OCI-LY7 (cell line): Measurements from ENCODE around the gene PSMD2. TPM values are rescaled to one million over a fixed set of nuclear protein-coding genes. Genes with fewer than 3 reads are reported as not detected.

Experiments
- BruUV-seq: library from RNA; stranded (reverse); fragments of 400-500 nt; replicated peaks from 2 replicates; lab custom pipeline; 2021; lab: Mats Ljungman, UMichigan
- CTCF ChIA-PET: fragments of 300-600 bp; sonication (Branson Sonifier 250); formaldehyde crosslinking; loops from one replicate; lab custom pipeline; 2022; ENCODE audit warnings: antibody characterized with exemption; ENCODE audit not compliant: unreplicated experiment; lab: Charles Lee
- POLR2A ChIA-PET: fragments of 300-600 bp; sonication (Branson Sonifier 250); formaldehyde crosslinking; loops from one replicate; lab custom pipeline; 2022; ENCODE audit warnings: antibody characterized with exemption; lab: Charles Lee
- DNase-seq: peaks from one replicate; pipeline ENCODE4 v3.0.0-alpha.2; 2015; ENCODE audit warnings: low spot score
- H2AFZ ChIP-seq: fragments of 200-600 bp; sonication (generic), shearing (Covaris generic); 2 replicates; pipeline ENCODE4 v1.6.1; 2014; ENCODE audit warnings: mild to moderate bottlenecking, antibody characterized with exemption, low read length, moderate library complexity
- H3K27ac ChIP-seq: fragments of 200-600 bp; sonication (generic); 2 replicates; pipeline ENCODE4 v1.5.1; 2014; ENCODE audit warnings: mixed run types, low read depth, mild to moderate bottlenecking, moderate library complexity, low read length, inconsistent platforms; ENCODE audit not compliant: poor library complexity, severe bottlenecking
- H3K36me3 ChIP-seq: fragments of 200-600 bp; sonication (generic); 2 replicates; pipeline ENCODE4 v1.6.1; 2014; ENCODE audit warnings: mild to moderate bottlenecking, antibody characterized with exemption, low read length, moderate library complexity, mixed read lengths; ENCODE audit not compliant: insufficient read depth
- H3K4me1 ChIP-seq: fragments of 200-600 bp; sonication (generic); 2 replicates; pipeline ENCODE4 v1.5.1; 2014; ENCODE audit warnings: mild to moderate bottlenecking, low read length; ENCODE audit not compliant: insufficient read depth, poor library complexity, severe bottlenecking
- H3K4me2 ChIP-seq: fragments of 200-600 bp; sonication (generic); 2 replicates; pipeline ENCODE4 v1.6.1; 2014; ENCODE audit warnings: mild to moderate bottlenecking, low read length
- H3K4me3 ChIP-seq: fragments of 200-600 bp; sonication (generic); 2 replicates; pipeline ENCODE4 v1.5.1; 2014; ENCODE audit warnings: mild to moderate bottlenecking, low read depth, low read length; ENCODE audit not compliant: poor library complexity, severe bottlenecking
- H3K79me2 ChIP-seq: fragments of 200-600 bp; sonication (generic); 2 replicates; pipeline ENCODE4 v1.6.1; 2016; ENCODE audit warnings: low read depth, mild to moderate bottlenecking, low read length, moderate library complexity, mixed read lengths; ENCODE audit not compliant: insufficient read depth
- H3K9me2 ChIP-seq: fragments of 200-600 bp; sonication (generic); 2 replicates; pipeline ENCODE4 v1.6.1; 2016; ENCODE audit warnings: mild to moderate bottlenecking, low read length, mixed read lengths; ENCODE audit not compliant: insufficient read depth
- H3K9me3 ChIP-seq: fragments of 200-600 bp; sonication (generic); 2 replicates; pipeline ENCODE4 v1.6.1; 2014; ENCODE audit warnings: mild to moderate bottlenecking, mixed run types, low read length, mixed read lengths
- H4K20me1 ChIP-seq: fragments of 200-600 bp; sonication (generic); 2 replicates; pipeline ENCODE4 v1.6.1; 2014; ENCODE audit warnings: mild to moderate bottlenecking, antibody characterized with exemption, low read length, moderate library complexity, mixed read lengths; ENCODE audit not compliant: insufficient read depth
- CTCF ChIP-seq: fragments of 200-600 bp; sonication (generic); conservative IDR thresholded peaks from 2 replicates; pipeline ENCODE4 v1.5.1; 2014; ENCODE audit warnings: mild to moderate bottlenecking, antibody characterized with exemption, low read length, moderate library complexity, mixed read lengths
- EZH2phosphoT487 ChIP-seq: fragments of 200-600 bp; sonication (generic); IDR thresholded peaks from 2 replicates; pipeline ENCODE4 v1.6.1; 2018; ENCODE audit warnings: low read depth, borderline replicate concordance, mild to moderate bottlenecking, mixed run types, antibody characterized with exemption, low read length, moderate library complexity, mixed read lengths
- intact Hi-C: fragments of 100-400 bp; cut with micrococcal nuclease; formaldehyde crosslinking; loops from one replicate; pipeline ENCODE4 v1.10.0; 2022; ENCODE audit not compliant: unreplicated experiment
- total RNA-seq, 2 experiments: library from RNA; depleted of rRNA in 1 of 2; stranded (reverse); fragments of >200 nt in 1 of 2; shearing (Covaris generic) in 1 of 2; gene quantifications; 2 replicates each; pipeline ENCODE4 v1.2.3, GENCODE V29; 2014 to 2022

Gene PSMD2
- total RNA-seq, 2 experiments from 2014 or later = 158 to 219 TPM

- POLR2A ChIA-PET = no interaction called here
- Histone ChIP-seq H3K4me1 (no peaks in the 10 kb centered on the region), H3K4me2 (no peak overlapping the region), H3K36me3 (0 out of 2 replicates have a peak, but pooled peaks cover 4% of the 10 kb centered on the region), H3K27ac (no peak overlapping the region), H2AFZ (no peak overlapping the region), H3K4me3 (no peak overlapping the region), H3K9me3 (no peaks in the 10 kb centered on the region), H4K20me1 (no peaks in the 10 kb centered on the region), H3K79me2 (no peaks in the 10 kb centered on the region), H3K9me2 (no peaks in the 10 kb centered on the region)
- no TSS peak for BruUV-seq
- DNase-seq = no peak
- intact Hi-C loops = no loop called here
- TF ChIP-seq CTCF = no peak
- no peak for TF ChIP-seq EZH2phosphoT487
- CTCF ChIA-PET = no interaction called here
Measured at GRCh38 chr3:184346480-184347190, 47.6 kb downstream of the PSMD2 start.

- H3K4me1 ChIP-seq = no peaks in the 10 kb centered on the region
- BruUV-seq = no TSS peak
- no peak for DNase-seq
- H3K9me2 ChIP-seq = no peaks in the 10 kb centered on the region
- no peak for TF ChIP-seq EZH2phosphoT487
- TF ChIP-seq CTCF = no peak
- no peaks in the 10 kb centered on the region for H4K20me1 ChIP-seq
- ChIA-PET CTCF (no interaction called here), POLR2A (interaction anchor here (0.9 to 1.4 kb wide), 2 partner anchors 10 to 14 kb away, joined by 4 to 7 read pairs; partner anchors contain the start of genes CLCN2, FAM131A and POLR2H)
- H3K79me2 ChIP-seq = no peaks in the 10 kb centered on the region
- H3K4me2 ChIP-seq = no peak overlapping the region
- H2AFZ ChIP-seq = no peak overlapping the region
- 0 out of 2 replicates have a peak, but pooled peaks cover 4% of the 10 kb centered on the region for H3K36me3 ChIP-seq
- H3K9me3 ChIP-seq = no peaks in the 10 kb centered on the region
- no peak overlapping the region for H3K27ac ChIP-seq
- no peak overlapping the region for H3K4me3 ChIP-seq
- intact Hi-C loops = no loop called here
Measured at GRCh38 chr3:184347321-184348056, 48.4 kb downstream of the PSMD2 start.
